Testis (tissue), 2 donors: ENCODE data around the gene BRPF1.

Source experiments
- CTCF ChIP-seq, 3 experiments: fragments of 450-650 bp in 2 of 3; fragments of 200-600 bp in 1 of 3; sonication (generic) in 1 of 3; IDR thresholded peaks; one replicate each; pipeline ENCODE4 v1.5.1; 2016 to 2019; ENCODE audit warnings: antibody characterized with exemption in 3 of 3, mild to moderate bottlenecking in 2 of 3, moderate library complexity in 1 of 3
- POLR2A ChIP-seq: fragments of 450-650 bp; IDR thresholded peaks from one replicate; pipeline ENCODE4 v1.6.1; 2017; ENCODE audit warnings: antibody characterized with exemption, mild to moderate bottlenecking, moderate library complexity

- peak in 2 of 3 experiments; percentile 5 to 24 for TF ChIP-seq CTCF (IDR thresholded peaks at IDR 0.05)
- no peak for TF ChIP-seq POLR2A
Observed at GRCh38 chr3:9749645-9750555, 18.4 kb downstream of the BRPF1 start, which contains the start of gene OGG1.
